Measurements from ENCODE around the gene CKLF.

GRCh38 chr16:66516509-66516807, 35.9 kb upstream of the CKLF start:
- TF ChIP-seq, protein P1, sequence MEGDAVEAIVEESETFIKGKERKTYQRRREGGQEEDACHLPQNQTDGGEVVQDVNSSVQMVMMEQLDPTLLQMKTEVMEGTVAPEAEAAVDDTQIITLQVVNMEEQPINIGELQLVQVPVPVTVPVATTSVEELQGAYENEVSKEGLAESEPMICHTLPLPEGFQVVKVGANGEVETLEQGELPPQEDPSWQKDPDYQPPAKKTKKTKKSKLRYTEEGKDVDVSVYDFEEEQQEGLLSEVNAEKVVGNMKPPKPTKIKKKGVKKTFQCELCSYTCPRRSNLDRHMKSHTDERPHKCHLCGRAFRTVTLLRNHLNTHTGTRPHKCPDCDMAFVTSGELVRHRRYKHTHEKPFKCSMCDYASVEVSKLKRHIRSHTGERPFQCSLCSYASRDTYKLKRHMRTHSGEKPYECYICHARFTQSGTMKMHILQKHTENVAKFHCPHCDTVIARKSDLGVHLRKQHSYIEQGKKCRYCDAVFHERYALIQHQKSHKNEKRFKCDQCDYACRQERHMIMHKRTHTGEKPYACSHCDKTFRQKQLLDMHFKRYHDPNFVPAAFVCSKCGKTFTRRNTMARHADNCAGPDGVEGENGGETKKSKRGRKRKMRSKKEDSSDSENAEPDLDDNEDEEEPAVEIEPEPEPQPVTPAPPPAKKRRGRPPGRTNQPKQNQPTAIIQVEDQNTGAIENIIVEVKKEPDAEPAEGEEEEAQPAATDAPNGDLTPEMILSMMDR (IDR thresholded peaks at IDR 0.05; ENCODE audit: insufficient read depth, low read length, poor library complexity, severe bottlenecking): no peak
- no peak for TF ChIP-seq EZH2phosphoT487 (conservative IDR thresholded peaks at IDR 0.05; ENCODE audit: low read length)
